Heart right ventricle (tissue), 16 donors: ENCODE measurements around the gene IL12RB2. TPM values are rescaled to one million over a fixed set of nuclear protein-coding genes. Genes with fewer than 3 reads are reported as not detected.

Source experiments
- ATAC-seq, 8 donors: fragments of 200-7000 bp; cut with Tn5 transposase; one replicate each; pipeline ENCODE4 v1.9.1; 2020; ENCODE audit warnings: mild to moderate bottlenecking in 8 of 8, moderate library complexity in 8 of 8, moderate number of reproducible peaks in 1 of 8
- DNase-seq, 2 donors: peaks; one replicate each; pipeline ENCODE4 v3.0.0-alpha.2; 2020
- H3K27ac ChIP-seq, 10 donors: fragments of 200-600 bp; sonication (generic) in 2 of 10; one replicate each; pipeline versions ENCODE4 v1.5.0 to v1.8.0; 2020 to 2022; ENCODE audit warnings: mild to moderate bottlenecking in 3 of 10
- H3K27me3 ChIP-seq, 7 donors: fragments of 200-600 bp; one replicate each; pipeline ENCODE4 v1.8.0; 2021 to 2022; ENCODE audit warnings: mild to moderate bottlenecking in 2 of 7
- H3K36me3 ChIP-seq, 9 donors: fragments of 200-600 bp; sonication (generic) in 1 of 9; one replicate each; pipeline versions ENCODE4 v1.5.0 to v1.8.0; 2020 to 2022; ENCODE audit warnings: mild to moderate bottlenecking in 2 of 9
- H3K4me1 ChIP-seq, 9 donors: fragments of 200-600 bp; sonication (generic) in 1 of 9; one replicate each; pipeline versions ENCODE4 v1.5.0 to v1.8.0; 2020 to 2022; ENCODE audit warnings: mild to moderate bottlenecking in 4 of 9
- H3K4me3 ChIP-seq, 10 donors: fragments of 200-600 bp; sonication (generic) in 2 of 10; one replicate each; pipeline versions ENCODE4 v1.5.0 to v1.8.0; 2020 to 2022; ENCODE audit warnings: mild to moderate bottlenecking in 7 of 10, moderate library complexity in 2 of 10
- H3K9me3 ChIP-seq, 11 donors: fragments of 200-600 bp in 10 of 11; sonication (generic) in 2 of 11; one replicate each; pipeline versions ENCODE4 v1.5.0 to v1.8.0; 2013 to 2022; ENCODE audit warnings: mild to moderate bottlenecking in 2 of 11, control low read depth in 1 of 11, moderate library complexity in 1 of 11
- CTCF ChIP-seq, 9 donors: fragments of 200-600 bp; sonication (generic) in 2 of 9; IDR thresholded peaks; one replicate each; pipeline versions ENCODE4 v1.5.0 to v1.8.0; 2021 to 2022; ENCODE audit warnings: antibody characterized with exemption in 9 of 9, mild to moderate bottlenecking in 5 of 9, moderate library complexity in 1 of 9
- WGBS, 2 donors: extraction: QIAGEN DNeasy Blood & Tissue Kit; methylation state at CpG; one replicate each; pipeline ENCODE4 v1.1.7; 2013; ENCODE audit warnings: inconsistent platforms in 1 of 2; 5-methylcytosine and 5-hydroxymethylcytosine counted together
- intact Hi-C, 10 donors: fragments of 100-400 bp; cut with DNase I; formaldehyde crosslinking; loops; one replicate each; pipeline versions ENCODE4 v1.11.1 to v1.14.2; 2022
- polyA plus RNA-seq, 2 donors: library from polyadenylated mRNA; stranded (reverse); fragments of 200-250 nt; gene quantifications; one replicate each; pipeline ENCODE4 v1.2.3, GENCODE V29; 2013
- total RNA-seq, 10 donors: library from RNA; stranded (reverse); fragmentation: NEBNext Ultra II Directional in 3 of 10; extraction: Animal tissue kit (Norgen Biotek cat#: 25700) in 3 of 10; gene quantifications; one replicate each; pipeline versions ENCODE4 v1.2.1 to v1.2.4, GENCODE V29; 2021 to 2023
- donor health status: Arrhythmogenic right ventricular cardiomyopathy.
- donor health status: ischemic (EF 13 %, LVEDD 7.1; RV severe dilation, severe dysfunction).
- donor health status: healthy with polysubstance abuse.
- donor health status: DM: no; HTN: yes; CAD: no.
- donor health status: DM: no; HTN: no; CAD: no.
- donor health status: ischemic (EF 25% LVEDD 6.9; RV normal size, moderate dysfunction).
- donor health status: ischemic (EF 25% LVEDD 5.7; RV mildly dilated, moderate dysfunction).
- donor health status: healthy.
- donor health status: DM: yes; HTN: yes; CAD: no.
- donor health status: Ischemic cardiomyopathy.
- donor health status: ischemic (EF 35%, LVEDD 5.7; RV mildly dilated, moderate dysfunction).
- donor health status: nonischemic (EF 11% LVEDD 7.7; RV severe dilation, severe dysfunction).
- donor health status: DM: yes; HTN: yes; CAD: no.
- donor health status: PGD.
- donor health status: ischemic (EF 29% LVEDD 5.4; RV normal size, mild dysfunction).
- donor health status: nonischemic (EF 23%, LVEDD 6.1; RV moderate dilation, normal function).

Gene IL12RB2
- total and polyA plus RNA-seq, 12 donors = 0.09 to 1.2 (median 0.22) TPM; not detected in 1

- H3K36me3 ChIP-seq = peaks cover 9 to 100% (median 73%) of the 10 kb centered on the region in 9 donors
- no peak overlapping the region for H3K4me3 ChIP-seq
- no peak for TF ChIP-seq CTCF (IDR thresholded peaks at IDR 0.05)
- intact Hi-C loops = no loop called here
- DNase-seq (no peak), ATAC-seq (no peak)
- H3K27me3 ChIP-seq = no peaks in the 10 kb centered on the region
- WGBS, 2 donors = 68 to 76% methylated on average over 6 of the region's 6 CpGs
- no peak overlapping the region for H3K27ac ChIP-seq
- no peaks in the 10 kb centered on the region for H3K9me3 ChIP-seq
- peaks cover 0 to 40% (median 24%) of the 10 kb centered on the region in 9 donors for H3K4me1 ChIP-seq
These were observed 111.3 kb downstream of the IL12RB2 start for GRCh38 chr1:67418839-67419586.

- no peak for TF ChIP-seq CTCF (IDR thresholded peaks at IDR 0.05)
- ATAC-seq (peak in 4 of 8 donors; percentile 47 to 83 (median 60)), DNase-seq (no peak)
- Histone ChIP-seq H3K27ac (peak overlapping the region in 4 of 10 donors; percentile 33 to 60 (median 46)), H3K9me3 (no peaks in the 10 kb centered on the region), H3K27me3 (no peaks in the 10 kb centered on the region), H3K36me3 (peaks cover 0 to 100% (median 65%) of the 10 kb centered on the region in 9 donors), H3K4me3 (no peak overlapping the region), H3K4me1 (peaks cover 0 to 50% (median 28%) of the 10 kb centered on the region in 9 donors)
- intact Hi-C loops = no loop called here
These were observed 113.3 kb downstream of the IL12RB2 start for GRCh38 chr1:67420835-67421492.

- Histone ChIP-seq H3K4me1 (peaks cover 0 to 52% (median 30%) of the 10 kb centered on the region in 9 donors), H3K4me3 (peak overlapping the region in 9 of 10 donors; percentile 67 to 88 (median 85)), H3K9me3 (no peaks in the 10 kb centered on the region), H3K27me3 (no peaks in the 10 kb centered on the region), H3K27ac (peak overlapping the region in 1 of 10 donors; percentile 13), H3K36me3 (peaks cover 0 to 39% (median 29%) of the 10 kb centered on the region in 9 donors)
- intact Hi-C loops = loop anchor here in 1 of 10 donors (2.0 kb wide), 1 partner anchor 61 kb away; no protein-coding TSS in a partner anchor
- ATAC-seq (no peak), DNase-seq (no peak)
- WGBS, 2 donors = 6 to 13% methylated on average over 2 of the region's 2 CpGs
- TF ChIP-seq CTCF (IDR thresholded peaks at IDR 0.05) = no peak
These were observed 119.8 kb downstream of the IL12RB2 start for GRCh38 chr1:67427465-67427864.

- Histone ChIP-seq H3K4me3 (peak overlapping the region in 9 of 10 donors; percentile 67 to 88 (median 85)), H3K36me3 (peaks cover 0 to 34% (median 29%) of the 10 kb centered on the region in 9 donors), H3K4me1 (peaks cover 0 to 55% (median 30%) of the 10 kb centered on the region in 9 donors), H3K27ac (peak overlapping the region in 3 of 10 donors; percentile 0 to 13 (median 0)), H3K9me3 (no peaks in the 10 kb centered on the region), H3K27me3 (no peaks in the 10 kb centered on the region)
- no peak for TF ChIP-seq CTCF (IDR thresholded peaks at IDR 0.05)
- 3 to 5% methylated on average over 3 of the region's 3 CpGs for WGBS, 2 donors
- intact Hi-C loops = loop anchor here in 1 of 10 donors (2.0 kb wide), 1 partner anchor 61 kb away; no protein-coding TSS in a partner anchor
- no peak for ATAC-seq
- DNase-seq = no peak
These were observed 120.3 kb downstream of the IL12RB2 start for GRCh38 chr1:67427947-67428346.
